Activated B cell treated with CpG ODN at 0.5 μM for 24 hours (primary cell): ENCODE results near the gene PGBD1. TPM values are rescaled to one million over a fixed set of nuclear protein-coding genes. Genes with fewer than 3 reads are reported as not detected.

Experiments used
- ATAC-seq: fragments of 200-7000 bp; cut with Tn5 transposase; one replicate; pipeline ENCODE4 v1.10.0; 2021; ENCODE audit warnings: low read depth, mild to moderate bottlenecking, moderate library complexity
- CTCF ChIA-PET: fragments of 350-600 bp; sonication (Branson Sonifier 250); formaldehyde crosslinking; loops from one replicate; lab custom pipeline; 2021; ENCODE audit warnings: antibody characterized with exemption; lab: Charles Lee
- POLR2A ChIA-PET: fragments of 350-600 bp; sonication (Branson Sonifier 250); formaldehyde crosslinking; loops from one replicate; lab custom pipeline; 2021; ENCODE audit warnings: antibody characterized with exemption; lab: Charles Lee
- DNase-seq: peaks from one replicate; pipeline ENCODE4 v3.0.0; 2022
- H3K27ac Mint-ChIP-seq: one replicate; pipeline ENCODE4 v1.8.0; 2020; ENCODE audit warnings: mixed read lengths
- H3K27me3 Mint-ChIP-seq: one replicate; pipeline ENCODE4 v1.8.0; 2021; ENCODE audit warnings: mixed read lengths
- H3K36me3 Mint-ChIP-seq: one replicate; pipeline ENCODE4 v1.8.0; 2021; ENCODE audit warnings: low read depth, mixed read lengths
- H3K4me1 Mint-ChIP-seq: one replicate; pipeline ENCODE4 v1.8.0; 2021; ENCODE audit warnings: mixed read lengths
- H3K4me3 Mint-ChIP-seq: one replicate; pipeline ENCODE4 v1.8.0; 2020; ENCODE audit warnings: mild to moderate bottlenecking, mixed read lengths
- H3K9me3 Mint-ChIP-seq: one replicate; pipeline ENCODE4 v1.8.0; 2020; ENCODE audit warnings: mixed read lengths
- CTCF ChIP-seq: fragments of 200-600 bp; IDR thresholded peaks from one replicate; pipeline ENCODE4 v1.8.0; 2022; ENCODE audit warnings: antibody characterized with exemption, mild to moderate bottlenecking
- intact Hi-C: fragments of 100-400 bp; cut with micrococcal nuclease; formaldehyde crosslinking; loops from one replicate; pipeline ENCODE4 v1.15.1; 2024
- total RNA-seq: library from RNA; stranded (reverse); gene quantifications from 2 replicates; pipeline ENCODE4 v1.2.3, GENCODE V29; 2022

The PGBD1 gene
- total RNA-seq, 1 donor from 2014 or later, result 1.8 TPM

- no peaks in the 10 kb centered on the region for H3K9me3 Mint-ChIP-seq
- no peaks in the 10 kb centered on the region for H3K27me3 Mint-ChIP-seq
- intact Hi-C loops, result loop anchor here (1.0 to 10.0 kb wide), 9 partner anchors 15 to 1157 kb away; partner anchors contain the start of genes PGBD1, ZKSCAN3, ZNF184 and ZSCAN12
- H3K27ac Mint-ChIP-seq, result no peak overlapping the region
- no peaks in the 10 kb centered on the region for H3K36me3 Mint-ChIP-seq
- ChIA-PET CTCF (interaction anchor here (1.4 to 3.3 kb wide), 2 partner anchors 15 to 21 kb away, joined by 3 to 14 read pairs; partner anchors contain the start of gene ZKSCAN3), POLR2A (interaction anchor here (0.7 to 2.4 kb wide), 8 partner anchors 15 to 1187 kb away, joined by 3 to 20 read pairs (median 6); partner anchors contain the start of genes PGBD1, ZKSCAN3, ZKSCAN4 and ZKSCAN8)
- H3K4me3 Mint-ChIP-seq, result no peak overlapping the region
- H3K4me1 Mint-ChIP-seq, result no peaks in the 10 kb centered on the region
- TF ChIP-seq CTCF, result no peak
- ATAC-seq (no peak), DNase-seq (no peak)
Measured at GRCh38 chr6:28334286-28335039, 53.1 kb downstream of the PGBD1 start.

- peaks cover under 1% of the 10 kb centered on the region for H3K9me3 Mint-ChIP-seq
- intact Hi-C loops, result loop anchor here (1.0 to 10.0 kb wide), 9 partner anchors 14 to 1158 kb away; partner anchors contain the start of genes PGBD1, ZKSCAN3, ZNF184 and ZSCAN12
- H3K4me1 Mint-ChIP-seq, result no peaks in the 10 kb centered on the region
- H3K27ac Mint-ChIP-seq, result no peak overlapping the region
- ChIA-PET POLR2A (interaction anchor here (0.6 to 2.4 kb wide), 18 partner anchors 11 to 1188 kb away, joined by 3 to 20 read pairs (median 4); partner anchors contain the start of genes PGBD1, ZKSCAN3, ZKSCAN4 and ZKSCAN8), CTCF (interaction anchor here (1.4 to 3.3 kb wide), 2 partner anchors 15 to 21 kb away, joined by 3 to 14 read pairs; partner anchors contain the start of gene ZKSCAN3)
- H3K36me3 Mint-ChIP-seq, result no peaks in the 10 kb centered on the region
- no peak for TF ChIP-seq CTCF
- DNase-seq, result no peak
- no peaks in the 10 kb centered on the region for H3K27me3 Mint-ChIP-seq
- no peak for ATAC-seq
- no peak overlapping the region for H3K4me3 Mint-ChIP-seq
Measured at GRCh38 chr6:28335040-28335563, 53.7 kb downstream of the PGBD1 start.

- Mint-ChIP-seq H3K36me3 (no peaks in the 10 kb centered on the region), H3K9me3 (peaks cover 6% of the 10 kb centered on the region), H3K4me3 (no peak within 1 kb of the TSS), H3K4me1 (no peaks in the 10 kb centered on the region), H3K27me3 (no peaks in the 10 kb centered on the region), H3K27ac (no peak within 1 kb of the TSS)
- peak; percentile 93 for ATAC-seq
- CTCF ChIA-PET, result interaction anchor here (1.4 to 3.3 kb wide), 2 partner anchors 14 to 20 kb away, joined by 3 to 14 read pairs; partner anchors contain the start of gene ZKSCAN3
- intact Hi-C loops, result loop anchor here (1.0 to 10.0 kb wide), 9 partner anchors 14 to 1158 kb away; partner anchors contain the start of genes PGBD1, ZKSCAN3, ZNF184 and ZSCAN12
- POLR2A ChIA-PET, result interaction anchor here (0.6 to 2.4 kb wide), 19 partner anchors 10 to 1189 kb away, joined by 3 to 20 read pairs (median 4); partner anchors contain the start of genes PGBD1, ZKSCAN3, ZKSCAN4 and ZKSCAN8
- TF ChIP-seq CTCF, result no peak
- peak; percentile 61 for DNase-seq
Measured at GRCh38 chr6:28335564-28336283, 54.4 kb downstream of the PGBD1 start, which contains the start of gene ZSCAN31. ZSCAN31 (minus strand) TSS chr6:28336148; CDS start chr6:28329683, 6,465 bp downstream.

- ATAC-seq (peak; percentile 11), DNase-seq (no peak)
- no peak overlapping the region for H3K27ac Mint-ChIP-seq
- no peaks in the 10 kb centered on the region for H3K36me3 Mint-ChIP-seq
- POLR2A ChIA-PET, result interaction anchor here (0.7 to 2.4 kb wide), 9 partner anchors 10 to 464 kb away, joined by 3 to 20 read pairs (median 4); partner anchors contain the start of genes ZKSCAN4, ZKSCAN8 and ZSCAN26
- H3K9me3 Mint-ChIP-seq, result peaks cover 9% of the 10 kb centered on the region
- no peaks in the 10 kb centered on the region for H3K27me3 Mint-ChIP-seq
- no peaks in the 10 kb centered on the region for H3K4me1 Mint-ChIP-seq
- CTCF ChIA-PET, result interaction anchor here (3.3 kb wide), 1 partner anchor 19 kb away, joined by 14 read pairs; no protein-coding TSS in a partner anchor
- intact Hi-C loops, result loop anchor here (5.0 to 10.0 kb wide), 5 partner anchors 61 to 1159 kb away; partner anchors contain the start of genes ZNF184, ZSCAN12 and ZSCAN26
- no peak for TF ChIP-seq CTCF
- H3K4me3 Mint-ChIP-seq, result no peak overlapping the region
Measured at GRCh38 chr6:28336284-28337120, 55.1 kb downstream of the PGBD1 start.
